Activated T-helper 1 cell treated with Interleukin-2 at 50 U/mL for 16 hours (primary cell): Measurements from ENCODE around the gene KIF19.

Source experiments
- DNase-seq: peaks from one replicate; pipeline ENCODE4 v3.0.0-alpha.2; 2020; ENCODE audit warnings: low read depth

Gene KIF19

DNA sequence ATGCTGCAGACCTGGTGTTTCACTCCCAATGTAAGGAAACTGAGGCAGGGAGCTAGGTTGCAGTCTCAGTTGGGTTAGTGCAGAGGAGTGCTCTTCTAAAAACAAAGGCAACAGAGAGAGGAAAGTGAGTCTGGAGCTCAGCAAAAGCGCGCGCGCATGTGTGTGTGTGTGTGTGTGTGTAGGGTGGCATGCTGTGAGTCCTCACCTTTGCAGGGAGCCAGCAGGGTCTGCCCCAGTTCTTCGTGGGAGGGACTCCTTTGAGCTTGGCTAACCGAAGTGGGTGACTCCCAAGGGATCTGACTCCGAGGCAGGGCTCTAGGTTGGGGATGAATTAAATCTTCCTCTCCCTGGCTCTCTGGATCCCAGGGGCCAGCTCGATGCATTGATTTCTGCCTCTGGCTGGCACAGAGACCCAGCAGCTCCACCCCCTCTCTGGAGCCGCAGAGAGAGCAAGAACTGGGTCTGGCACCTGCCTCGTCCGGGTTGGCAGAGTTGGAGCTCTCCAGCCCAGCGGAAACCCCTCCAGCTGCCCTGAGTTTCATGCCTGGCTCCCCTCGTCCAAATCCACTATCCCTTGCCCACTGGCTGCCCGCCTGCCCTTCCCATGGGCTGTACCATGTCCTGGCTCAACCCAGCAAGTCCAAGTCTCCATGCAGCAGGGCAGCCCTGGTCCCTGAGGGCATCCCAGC is 36.9 kb downstream of the KIF19 start:
- DNase-seq, result no peak

DNA sequence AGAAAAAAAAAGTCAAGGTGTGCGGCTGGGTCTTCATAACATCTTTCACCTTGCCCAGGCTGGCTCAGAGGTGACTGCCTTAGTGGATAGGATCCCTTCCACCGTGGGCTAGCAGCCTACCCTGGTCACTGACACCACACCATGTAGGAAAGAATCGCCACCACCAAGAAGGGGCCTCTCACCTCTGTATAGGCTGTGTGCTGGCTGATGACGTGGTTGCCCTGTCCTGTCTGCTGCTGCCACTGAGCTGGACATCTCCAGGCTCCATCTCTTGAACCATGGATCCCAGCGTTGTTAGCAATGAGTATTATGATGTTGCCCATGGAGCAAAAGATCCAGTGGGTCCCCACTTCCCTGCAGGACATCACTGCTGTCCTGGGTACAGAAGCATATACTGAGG is 41.2 kb downstream of the KIF19 start, which contains the start of gene GPR142:
TSS of gene GPR142 (plus strand) at position 301 of the 400 bp plus-strand sequence. CDS start 2,035 bp downstream, outside the sequence.
- no peak for DNase-seq

DNA sequence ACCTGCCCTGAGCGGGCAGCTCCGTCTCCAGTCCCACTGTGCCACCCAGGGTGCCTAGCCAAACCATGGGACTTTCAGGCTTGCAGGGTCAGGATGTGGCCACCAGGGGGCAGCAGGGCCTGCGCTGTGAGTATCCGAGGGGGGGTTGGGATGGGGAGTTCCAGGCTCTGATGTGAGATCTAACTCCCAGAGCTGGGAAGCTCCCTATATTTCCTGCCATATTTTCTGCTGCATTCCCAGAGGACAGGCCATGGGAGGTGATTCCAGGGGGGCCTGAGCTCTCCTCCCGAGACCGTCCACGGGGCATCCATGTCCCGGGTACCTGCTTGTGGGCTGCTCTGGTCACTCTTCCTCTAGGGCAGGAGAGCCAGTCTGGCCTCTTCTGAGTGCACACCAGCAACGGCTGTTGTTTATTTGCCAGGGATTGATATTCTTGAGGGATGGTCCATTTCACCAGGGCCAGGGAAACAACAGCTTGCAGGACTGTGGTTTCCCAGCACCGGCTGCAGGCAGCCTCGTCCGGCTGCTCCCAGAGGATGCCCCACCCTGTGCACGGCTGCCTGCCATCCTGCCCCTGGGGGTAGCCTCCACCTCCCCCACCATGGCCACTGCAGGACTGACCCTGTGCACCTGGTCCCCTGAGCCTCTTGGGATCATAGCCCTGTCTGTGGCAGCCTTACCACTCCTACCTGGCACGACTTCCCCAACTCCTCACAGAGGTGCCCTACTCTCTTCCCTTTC is 42.5 kb downstream of the KIF19 start:
- DNase-seq, result peak; percentile 58

DNA sequence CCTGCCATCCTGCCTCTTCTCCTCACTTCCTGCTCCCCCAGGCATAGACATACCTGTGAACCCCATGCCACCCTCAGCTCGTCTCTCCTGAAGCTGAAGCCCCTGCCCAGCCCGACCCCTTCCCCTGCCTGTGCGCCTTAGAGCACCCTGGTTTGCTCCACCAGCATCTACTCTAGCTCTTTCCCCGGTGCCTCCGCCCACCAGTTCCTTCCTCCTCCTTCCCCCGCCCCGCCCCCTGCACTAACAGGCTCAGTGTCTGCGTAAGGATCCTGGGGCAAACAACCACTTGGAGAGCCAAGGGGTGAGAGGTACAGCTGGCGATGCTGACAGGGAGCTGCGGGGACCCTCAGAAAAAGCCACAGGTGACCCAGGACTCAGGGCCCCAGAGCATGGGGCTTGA is 43.2 kb downstream of the KIF19 start:
- DNase-seq, result peak; percentile 31

DNA sequence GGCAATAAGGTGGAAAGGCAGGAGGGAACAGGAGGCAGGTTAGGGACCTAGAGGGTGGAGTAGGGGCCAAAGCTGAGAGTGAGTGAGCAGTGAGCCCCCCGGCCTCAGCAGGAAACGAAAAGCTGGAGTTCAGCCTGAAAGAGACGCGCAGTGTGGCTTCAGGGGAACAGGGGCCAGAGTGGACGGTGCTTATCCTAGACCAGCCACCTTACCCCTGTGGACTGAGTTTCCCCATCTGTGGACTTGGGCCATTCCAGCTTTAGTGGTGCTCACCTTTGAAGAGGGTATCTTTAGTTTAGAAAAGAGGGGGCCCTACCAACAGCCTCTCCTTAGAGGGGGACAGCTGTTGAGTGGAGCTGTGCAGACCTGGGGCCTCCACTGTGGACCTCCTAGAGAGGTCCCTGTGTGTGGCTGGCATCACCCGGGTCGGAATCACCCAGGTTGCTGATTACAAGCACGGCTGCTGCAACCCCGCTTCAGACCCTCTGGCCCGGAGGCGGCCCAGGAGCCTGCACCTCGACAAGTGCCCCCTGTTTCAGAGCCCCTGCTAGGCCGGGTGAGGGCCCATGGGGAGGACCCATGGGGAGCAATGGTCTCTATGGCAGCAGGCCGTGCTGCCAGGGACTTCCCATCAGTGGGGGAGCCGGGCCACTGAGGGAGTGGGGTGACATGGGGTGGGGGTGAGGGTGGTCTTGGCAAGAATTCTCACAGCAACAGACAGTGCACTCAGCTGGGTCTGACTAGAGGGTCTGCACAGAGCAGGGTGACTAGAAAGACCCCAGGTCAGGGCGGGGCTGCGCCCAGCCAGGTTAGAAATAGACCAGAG is 43.9 kb downstream of the KIF19 start:
- DNase-seq, result no peak

- DNase-seq, result no peak
Measured at GRCh38 chr17:74371653-74372147, 45.7 kb downstream of the KIF19 start.

- DNase-seq, result no peak
Measured at GRCh38 chr17:74372426-74372825, 46.4 kb downstream of the KIF19 start.

DNA sequence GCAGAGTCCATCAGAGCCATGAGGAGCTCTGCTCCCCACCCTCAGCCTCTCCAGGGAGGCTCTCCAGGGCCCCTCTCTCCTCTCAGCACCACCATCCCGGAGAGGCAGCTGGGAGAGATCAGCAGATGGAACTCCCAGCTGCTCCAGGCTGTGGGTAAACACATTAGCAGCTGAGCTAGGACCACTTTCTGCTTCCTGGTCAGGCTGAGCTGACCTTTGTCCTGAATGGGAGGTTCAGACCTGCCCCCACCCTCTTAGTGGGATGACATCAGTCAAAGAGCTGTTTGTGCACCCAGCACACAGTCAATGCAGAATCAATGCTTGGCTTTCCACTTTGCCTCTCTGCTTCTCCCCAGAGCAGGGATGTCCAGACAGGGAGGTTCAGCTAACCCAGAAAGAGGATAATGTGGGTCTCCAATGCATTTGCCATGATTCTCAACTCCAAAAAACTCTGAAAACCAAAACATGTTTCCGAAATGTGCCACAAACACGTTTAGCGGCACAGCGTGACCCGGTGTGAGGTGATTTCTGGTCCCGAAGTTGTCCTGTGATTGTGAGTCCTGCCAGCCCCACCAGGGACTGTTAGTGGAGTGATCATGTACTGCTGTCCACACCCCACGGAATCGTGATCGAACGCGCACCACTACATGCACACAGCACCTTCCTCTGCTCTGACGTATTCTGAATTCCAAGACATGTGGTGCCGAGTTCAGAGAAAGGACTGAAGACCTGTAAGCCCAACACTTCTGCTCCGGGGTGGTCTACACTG is 48.0 kb downstream of the KIF19 start:
- DNase-seq, result no peak

- no peak for DNase-seq
Measured at GRCh38 chr17:74374858-74375257, 48.8 kb downstream of the KIF19 start.

GRCh38 chr17:74379495-74380085 is 53.6 kb downstream of the KIF19 start:
- DNase-seq, result peak; percentile 83

DNA sequence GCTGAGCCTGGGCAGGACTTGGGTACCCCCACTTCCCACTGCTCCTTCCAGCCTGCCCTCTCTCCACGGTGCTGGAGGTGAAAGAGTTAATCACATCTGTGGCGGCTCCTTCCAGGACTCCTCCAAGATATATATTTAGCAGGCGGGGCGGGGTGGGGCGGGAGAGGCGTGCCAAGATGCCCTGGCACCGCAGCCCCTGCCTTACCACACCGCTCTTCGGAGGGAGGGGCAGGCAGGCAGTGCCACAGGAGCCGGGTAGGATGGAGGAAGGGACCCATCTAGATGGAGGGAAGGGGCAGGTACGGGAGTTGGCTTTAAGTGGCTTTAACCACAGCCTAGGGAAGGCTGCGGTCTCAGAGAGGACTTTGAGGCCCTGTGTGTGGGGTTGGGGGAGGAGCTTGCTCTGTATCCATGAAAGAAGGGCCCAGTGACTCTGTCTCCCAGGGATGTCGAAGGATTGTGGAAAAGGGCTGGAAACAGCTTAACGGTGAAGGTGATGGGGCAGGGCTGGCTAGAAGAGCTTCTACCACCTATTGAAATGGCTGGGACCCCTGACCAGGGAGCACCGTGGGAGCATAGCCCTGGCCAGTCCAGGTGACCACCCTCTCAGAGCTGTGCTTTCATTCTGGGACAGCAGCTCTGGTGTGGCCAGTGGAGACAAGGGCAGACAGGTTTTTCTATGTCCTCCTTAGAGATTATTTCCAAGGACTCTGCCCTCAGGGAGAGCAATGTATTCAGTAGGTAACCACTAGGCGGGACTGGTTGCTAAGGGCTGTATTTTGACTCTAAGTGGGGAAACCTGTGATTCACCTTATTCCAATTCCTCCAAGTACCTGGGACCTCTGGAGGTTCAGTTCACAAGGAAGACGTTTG is 54.3 kb downstream of the KIF19 start:
- DNase-seq, result no peak

GRCh38 chr17:74380959-74381808 is 55.2 kb downstream of the KIF19 start:
- no peak for DNase-seq

- no peak for DNase-seq
Measured at GRCh38 chr17:74383141-74383540, 57.1 kb downstream of the KIF19 start.

DNA sequence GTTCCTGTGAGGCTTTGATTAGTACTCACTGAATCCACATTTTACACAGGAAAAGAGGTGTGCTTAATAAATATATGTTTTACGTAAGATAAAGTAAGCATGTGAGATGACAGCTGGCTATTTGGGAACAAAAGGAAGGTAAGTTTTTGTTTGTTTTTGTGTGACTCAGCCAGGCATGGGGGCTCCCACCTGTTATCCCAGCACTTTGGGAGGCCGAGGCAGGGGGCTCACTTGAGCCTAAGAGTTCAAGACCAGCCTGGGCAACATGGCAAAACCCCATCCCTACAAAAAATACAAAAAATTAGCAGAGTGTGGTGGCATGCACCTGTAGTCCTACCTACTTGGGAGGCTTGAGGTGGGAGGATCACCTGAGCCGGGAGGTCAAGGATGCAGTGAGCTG is 59.2 kb downstream of the KIF19 start:
- DNase-seq, result no peak

DNA sequence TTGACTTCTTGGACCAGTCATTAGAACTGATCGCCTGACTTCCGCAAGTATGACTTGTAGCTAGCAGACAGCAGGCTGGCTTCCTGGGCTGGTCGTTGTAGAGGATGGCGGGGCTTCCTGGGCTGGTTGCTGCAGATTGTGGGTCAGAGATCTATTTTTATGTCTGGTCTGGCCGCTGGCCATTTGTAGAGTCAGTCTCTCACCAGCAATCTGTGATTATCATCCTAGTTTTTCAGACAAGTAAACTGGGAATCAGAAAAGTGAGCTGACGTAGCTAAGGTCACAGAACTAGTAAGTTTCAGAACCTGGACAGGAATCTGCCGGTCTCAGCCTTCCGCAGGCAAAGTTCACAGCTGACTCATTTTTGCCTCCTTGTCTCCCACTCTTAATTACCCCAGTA is 60.4 kb downstream of the KIF19 start:
- no peak for DNase-seq

DNA sequence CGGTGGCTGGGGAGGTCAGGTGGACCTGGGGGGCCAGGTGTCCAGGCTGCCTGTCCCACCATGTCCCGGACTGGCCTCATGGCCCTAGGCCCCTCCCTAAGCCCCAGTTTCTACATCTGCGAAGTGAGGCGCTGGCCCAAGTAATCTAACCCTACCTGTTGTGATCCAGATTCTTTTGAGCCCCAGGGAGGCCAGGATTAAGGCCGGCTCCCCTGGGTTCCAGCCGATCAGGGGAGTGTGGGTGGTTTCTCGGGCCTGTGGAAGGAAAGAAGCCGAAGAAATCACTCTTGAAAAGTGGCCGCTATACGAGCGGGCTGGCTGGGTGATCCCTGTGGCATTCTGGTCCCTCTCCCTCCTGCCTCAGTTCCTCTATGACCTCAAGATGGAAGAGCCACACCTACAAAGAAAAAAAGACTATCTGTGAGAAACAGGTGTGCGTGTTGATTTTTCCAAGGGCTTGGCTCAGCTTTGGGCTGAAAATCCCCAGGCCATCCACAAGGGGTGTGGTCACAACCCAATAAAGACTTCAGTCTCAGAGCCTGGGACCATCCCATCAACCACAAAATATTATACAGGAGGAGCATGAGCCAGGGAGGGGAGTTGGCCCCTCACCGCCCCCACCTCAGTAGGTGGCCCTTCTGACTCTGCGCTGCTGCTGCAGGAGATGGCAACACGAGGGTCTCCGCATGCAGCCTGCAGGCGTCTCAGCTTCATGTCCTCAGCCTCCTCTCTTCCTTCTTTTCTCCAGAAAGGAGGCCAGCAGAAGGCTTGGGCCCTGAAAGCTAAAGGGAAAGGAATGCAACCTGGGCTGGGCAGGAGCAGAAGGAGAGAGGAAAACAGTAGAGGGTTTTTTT is 61.6 kb downstream of the KIF19 start:
- DNase-seq, result no peak

DNA sequence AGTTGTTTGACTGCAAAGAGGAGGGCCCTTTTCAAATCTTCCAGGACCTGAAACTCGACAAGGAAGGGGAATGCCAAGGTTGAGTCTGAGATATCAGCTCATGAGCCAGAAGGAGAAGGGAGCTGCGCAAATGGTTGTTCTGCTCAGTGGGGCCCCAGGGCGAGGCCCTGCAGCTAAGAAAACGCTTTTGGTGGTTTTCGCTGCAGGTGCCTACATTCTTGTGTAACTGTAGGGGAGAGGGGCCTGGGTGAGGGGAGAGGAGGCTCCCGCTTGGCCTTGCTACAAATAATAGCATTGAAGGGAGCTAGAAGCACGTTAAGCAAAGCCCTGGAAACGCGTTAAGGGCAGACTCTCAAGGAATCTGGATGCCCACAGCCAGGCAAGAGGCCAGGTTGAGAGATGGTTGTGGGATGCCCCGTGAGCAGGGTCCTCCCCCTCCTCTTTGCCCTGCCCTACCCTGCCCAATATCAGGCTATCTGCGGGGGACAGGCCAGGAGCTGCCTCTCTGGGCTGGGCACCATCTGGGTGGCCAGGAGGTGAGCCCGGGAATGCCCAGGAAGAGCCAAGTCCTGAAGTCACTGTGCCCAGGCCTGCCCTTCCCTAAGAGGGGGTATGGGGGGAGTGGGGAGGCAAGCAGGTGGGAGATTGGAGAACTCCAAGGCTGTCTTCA is 63.2 kb downstream of the KIF19 start:
- no peak for DNase-seq
